Measurements from ENCODE around the gene JRKL.

The JRKL gene

GRCh38 chr11:96389720-96390487 lies at the start of gene JRKL, which contains the start of gene CCDC82:
Gene JRKL (plus strand): TSS chr11:96390013. CDS start chr11:96390650, 637 bp downstream.
Gene CCDC82 (minus strand): TSS chr11:96389912. CDS start chr11:96384747, 5,165 bp downstream.
- peak; percentile 92 for DNase-seq (ENCODE audit: low read depth)

DNA sequence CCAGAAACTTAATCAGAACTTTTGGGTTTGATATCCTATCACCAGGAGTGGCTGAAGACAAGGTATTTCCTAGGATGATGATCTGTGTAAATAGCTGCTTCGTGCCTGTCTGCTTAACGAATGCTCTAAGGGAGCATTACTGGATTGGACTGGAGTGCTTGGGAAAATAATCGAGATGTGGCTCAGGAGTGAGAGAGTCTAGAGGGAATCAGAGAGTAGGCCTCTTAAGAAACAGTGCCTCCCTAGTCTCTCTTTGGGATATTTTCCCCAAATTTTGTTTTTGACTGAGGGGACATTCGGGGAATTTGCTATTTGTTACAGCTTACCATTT lies 49.3 kb upstream of the JRKL start:
- peak; percentile 51 for DNase-seq (ENCODE audit: low read depth)

DNA sequence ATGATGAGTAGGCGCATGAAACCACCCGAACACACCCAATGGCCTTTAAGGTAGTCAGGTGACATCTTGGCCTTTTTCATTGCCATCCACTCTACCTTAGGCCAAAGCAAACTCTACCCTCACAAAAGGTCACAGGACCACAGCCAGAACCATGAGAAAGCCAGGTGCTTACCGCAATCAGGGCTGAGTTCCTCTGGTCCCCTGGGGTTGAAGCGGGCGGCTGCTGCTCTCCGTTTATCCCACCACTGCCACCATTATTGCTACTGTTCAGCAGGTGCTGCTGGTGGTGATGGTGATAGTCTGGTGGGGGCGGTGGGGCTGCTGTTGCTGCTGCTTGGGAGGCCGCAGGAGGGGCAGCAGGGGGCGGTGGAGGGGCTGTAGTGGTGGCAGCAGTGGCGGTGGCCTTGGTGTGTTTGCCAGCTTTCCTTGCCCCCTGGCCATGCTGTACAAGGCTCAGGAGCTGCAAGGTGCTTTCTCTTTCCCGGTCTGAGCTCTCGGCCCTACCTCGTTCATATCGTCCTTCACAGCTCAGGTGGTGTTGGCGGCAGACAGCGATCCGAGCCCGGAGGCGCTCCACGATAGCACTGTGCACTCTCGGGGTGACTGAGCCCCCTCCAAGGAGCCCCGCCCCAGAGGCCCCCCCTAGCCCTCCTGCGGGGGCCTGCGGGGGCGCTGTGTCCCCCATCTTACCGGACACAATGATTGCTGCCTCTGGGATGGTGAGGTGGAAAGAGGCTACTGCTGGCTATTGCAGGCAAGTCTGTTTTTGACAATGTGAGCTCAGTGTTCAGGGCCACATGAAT lies 48.4 kb upstream of the JRKL start:
- DNase-seq (ENCODE audit: low read depth) = peak; percentile 55

GRCh38 chr11:96342014-96342960 lies 47.5 kb upstream of the JRKL start:
- no peak for DNase-seq (ENCODE audit: low read depth)

DNA sequence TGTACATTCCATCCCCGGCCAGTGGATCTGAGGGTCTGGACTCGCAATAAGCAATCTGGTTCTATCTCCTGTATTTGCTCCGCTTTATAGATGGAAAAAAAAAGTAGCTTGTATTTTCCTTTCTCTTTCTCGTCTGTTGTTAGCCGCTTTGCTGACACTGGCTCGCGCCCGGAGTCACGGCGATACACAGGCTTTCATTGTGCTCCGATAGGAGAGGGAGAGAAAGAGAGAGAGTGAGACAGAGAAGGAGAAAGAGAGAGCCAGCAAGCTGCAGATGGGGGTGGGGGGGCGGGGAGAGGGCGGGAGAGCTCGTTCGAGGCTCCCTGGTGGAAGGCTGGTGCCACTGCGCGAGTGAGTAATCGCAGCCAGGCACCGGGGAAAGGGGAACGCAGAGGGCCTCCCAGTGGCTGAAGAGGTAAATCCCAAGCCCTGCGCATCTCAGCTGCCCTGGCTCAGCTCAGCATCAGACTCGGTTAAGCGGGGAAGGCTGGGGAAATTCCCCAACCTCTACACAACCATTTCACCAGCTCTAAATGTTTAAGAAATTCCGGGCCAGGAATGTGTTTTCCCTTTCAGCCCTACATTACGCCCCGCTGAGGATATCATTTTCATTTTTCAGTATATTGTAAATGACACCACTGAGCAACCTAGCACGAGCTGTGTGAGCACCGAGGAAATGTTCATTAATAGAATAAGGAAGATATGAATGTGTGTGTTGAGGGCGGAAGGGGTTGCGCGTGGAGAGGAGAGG lies 46.7 kb upstream of the JRKL start, which contains the start of gene MAML2:
TSS of gene MAML2 (minus strand) at position 235 of the 751 bp plus-strand sequence. CDS start 1,300 bp downstream, outside the sequence.
- DNase-seq (ENCODE audit: low read depth) = peak; percentile 93

GRCh38 chr11:96356848-96357247 lies 33.0 kb upstream of the JRKL start:
- no peak for DNase-seq (ENCODE audit: low read depth)

DNA sequence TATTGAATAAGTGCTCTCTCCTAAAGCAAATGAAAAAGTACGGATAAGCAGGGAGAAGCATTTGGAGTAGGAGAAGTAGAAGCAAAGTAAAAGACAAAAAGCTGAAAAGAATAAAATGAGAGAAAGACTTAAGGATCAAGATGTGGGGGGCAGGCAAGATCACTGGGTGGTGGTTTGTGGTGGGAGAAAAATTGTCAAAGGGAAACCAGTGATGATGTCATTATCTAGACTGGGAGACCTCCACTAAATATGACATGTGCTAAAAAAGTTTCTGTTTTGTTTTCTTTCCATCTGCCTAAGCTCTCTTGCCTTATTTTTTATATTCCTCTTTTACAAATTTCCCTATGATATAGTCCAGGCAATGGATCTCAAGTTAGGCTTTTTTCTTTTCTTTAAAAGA lies 32.0 kb upstream of the JRKL start:
- DNase-seq (ENCODE audit: low read depth) = no peak

GRCh38 chr11:96358321-96358720 lies 31.5 kb upstream of the JRKL start:
- no peak for DNase-seq (ENCODE audit: low read depth)

DNA sequence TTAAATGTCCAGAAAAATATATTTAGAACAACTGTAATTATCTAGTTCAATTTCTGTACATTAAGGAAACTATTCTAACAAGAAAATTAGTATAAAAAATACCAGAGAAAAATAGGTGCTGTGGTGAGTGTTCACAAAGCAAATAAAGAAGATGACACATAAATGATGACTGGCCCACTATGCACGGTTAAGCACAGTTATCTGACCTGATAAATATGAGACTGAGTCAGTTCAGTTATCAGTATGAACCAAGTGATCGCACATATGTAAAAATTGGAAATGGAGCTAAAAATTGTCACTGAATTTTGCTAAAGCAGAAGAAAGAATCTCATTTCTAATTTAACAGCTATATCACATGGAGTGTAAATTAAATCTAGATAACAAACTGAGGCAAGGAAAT lies 28.0 kb upstream of the JRKL start:
- peak; percentile 68 for DNase-seq (ENCODE audit: low read depth)

GRCh38 chr11:96365493-96365892 lies 24.3 kb upstream of the JRKL start:
- no peak for DNase-seq (ENCODE audit: low read depth)

- no peak for DNase-seq (ENCODE audit: low read depth)
Measured at GRCh38 chr11:96366024-96366423, 23.8 kb upstream of the JRKL start.

DNA sequence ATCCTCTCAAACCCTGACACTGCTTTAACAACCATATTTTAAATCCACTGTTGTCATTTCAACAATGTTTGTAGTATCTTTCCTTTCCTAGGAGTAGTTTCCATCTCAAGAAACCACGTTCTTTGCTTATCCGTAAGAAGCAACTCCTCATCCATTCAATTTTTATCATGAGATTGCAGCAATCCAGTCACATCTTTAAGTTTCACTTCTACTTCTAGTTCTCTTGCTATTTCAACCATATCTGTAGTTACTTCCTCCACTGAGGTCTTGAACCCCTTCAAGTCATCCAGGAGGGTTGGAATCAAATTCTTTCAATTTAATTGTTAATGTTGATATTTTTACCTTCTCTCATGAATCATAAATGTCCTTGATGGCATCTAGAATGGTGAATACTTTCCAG lies 22.5 kb upstream of the JRKL start:
- no peak for DNase-seq (ENCODE audit: low read depth)

- DNase-seq (ENCODE audit: low read depth) = no peak
Measured at GRCh38 chr11:96373826-96374225, 16.0 kb upstream of the JRKL start.

DNA sequence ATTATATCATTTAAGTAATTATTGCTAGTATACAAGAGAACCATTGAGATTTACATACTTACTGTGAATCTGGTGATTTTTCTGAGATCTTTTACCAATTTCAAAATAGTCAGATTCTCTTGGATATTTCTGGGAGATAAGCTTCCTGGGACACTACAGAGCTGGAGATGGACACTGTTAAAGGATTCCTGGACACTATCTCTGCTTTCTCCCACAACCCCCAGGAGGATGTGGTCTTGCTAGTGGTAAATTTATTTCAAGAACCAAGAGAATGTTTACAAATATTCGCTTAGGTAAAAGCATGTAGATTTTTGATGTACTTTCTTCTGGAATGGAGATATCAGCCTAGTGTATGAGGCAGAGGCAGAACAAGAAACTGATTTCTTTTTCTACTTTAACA lies 13.0 kb upstream of the JRKL start:
- peak; percentile 46 for DNase-seq (ENCODE audit: low read depth)

- no peak for DNase-seq (ENCODE audit: low read depth)
Measured at GRCh38 chr11:96384156-96384555, 5.7 kb upstream of the JRKL start.

DNA sequence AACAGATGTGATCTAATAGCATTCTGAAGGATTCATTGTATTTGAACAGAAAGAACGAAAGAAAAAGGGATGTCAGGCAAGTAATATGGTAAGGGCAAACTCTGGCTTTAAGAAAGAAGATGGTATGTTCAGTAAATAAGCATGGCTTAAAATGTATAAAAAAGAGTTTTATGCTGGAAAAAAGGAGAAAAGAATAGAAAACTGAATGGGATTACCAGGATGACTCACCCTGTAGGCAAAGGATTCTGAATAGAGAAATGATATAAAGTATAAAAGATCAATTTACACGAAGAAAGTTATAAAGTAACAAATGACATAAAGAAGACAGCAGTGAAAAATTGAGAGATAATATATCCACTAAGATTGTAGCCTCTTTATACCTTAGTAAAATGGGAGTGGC lies 4.6 kb upstream of the JRKL start:
- DNase-seq (ENCODE audit: low read depth) = no peak

DNA sequence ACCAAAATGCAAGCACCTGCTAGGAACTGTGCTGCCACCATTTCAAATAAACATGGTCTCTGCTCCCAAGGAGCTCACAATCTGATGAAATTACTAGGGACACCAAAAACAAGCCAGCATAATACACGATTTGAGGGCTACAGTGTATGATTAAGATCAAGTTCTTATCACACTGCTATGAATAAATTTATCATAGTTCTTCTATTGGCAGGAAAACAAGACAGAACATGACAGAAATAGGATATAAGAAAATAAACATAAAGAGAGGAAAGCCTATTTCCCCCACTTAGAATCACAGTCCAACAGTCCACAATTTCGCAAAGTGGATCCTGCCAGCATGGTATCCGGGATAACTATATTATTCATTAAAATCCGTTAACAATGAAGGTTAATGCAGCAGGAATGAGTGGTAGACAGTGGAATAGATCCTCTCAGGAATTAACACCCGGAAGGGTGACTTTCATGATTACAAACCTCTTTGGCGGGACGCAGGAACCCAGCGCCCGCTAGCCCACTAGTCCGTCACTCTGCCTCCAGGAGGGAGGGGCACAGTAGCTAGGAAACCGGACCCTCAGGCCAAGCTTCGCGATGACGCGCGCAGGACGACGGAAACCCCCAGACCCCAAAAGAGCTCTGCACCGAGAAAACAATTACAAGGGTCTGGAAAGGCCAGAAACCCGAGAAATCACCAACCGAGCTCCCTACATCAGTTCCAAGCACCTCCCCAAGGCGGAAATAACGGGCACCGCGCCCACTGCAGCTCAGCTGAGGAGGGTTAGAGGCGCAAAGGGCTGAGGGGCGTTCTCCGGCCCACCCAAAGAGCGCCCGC lies 708 bp upstream of the JRKL start:
- no peak for DNase-seq (ENCODE audit: low read depth)

DNA sequence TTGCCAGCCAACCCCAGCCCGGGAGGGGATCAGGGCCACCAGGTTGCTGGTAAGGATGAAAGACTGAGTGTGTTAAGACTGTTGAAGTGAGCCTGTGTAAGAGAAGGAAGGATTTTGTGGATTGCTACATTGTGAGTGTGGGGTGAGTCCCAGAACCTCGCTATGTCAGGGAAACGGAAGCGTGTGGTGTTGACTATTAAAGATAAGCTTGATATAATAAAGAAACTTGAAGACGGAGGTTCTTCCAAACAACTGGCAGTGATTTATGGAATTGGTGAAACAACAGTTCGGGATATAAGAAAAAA lies 627 bp downstream of the JRKL start:
- DNase-seq (ENCODE audit: low read depth) = peak; percentile 76

DNA sequence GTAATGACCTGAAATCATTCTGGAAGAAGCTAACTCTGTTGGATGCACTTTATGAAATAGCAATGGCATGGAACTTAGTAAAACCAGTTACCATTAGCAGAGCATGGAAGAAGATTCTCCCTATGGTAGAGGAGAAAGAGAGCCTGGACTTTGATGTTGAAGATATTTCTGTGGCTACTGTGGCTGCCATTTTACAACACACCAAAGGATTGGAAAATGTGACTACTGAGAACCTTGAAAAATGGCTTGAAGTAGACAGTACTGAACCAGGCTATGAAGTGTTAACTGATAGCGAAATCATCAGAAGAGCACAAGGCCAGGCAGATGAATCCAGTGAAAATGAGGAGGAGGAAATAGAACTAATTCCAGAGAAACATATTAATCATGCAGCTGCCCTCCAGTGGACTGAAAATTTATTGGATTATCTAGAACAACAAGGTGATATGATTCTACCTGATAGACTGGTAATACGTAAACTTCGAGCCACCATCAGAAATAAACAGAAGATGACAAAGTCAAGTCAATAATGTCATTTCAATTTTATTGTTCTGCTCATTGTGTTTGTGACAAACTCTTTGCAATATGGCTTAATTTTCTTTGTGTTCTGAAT lies 2.0 kb downstream of the JRKL start:
- DNase-seq (ENCODE audit: low read depth) = no peak

- peak; percentile 60 for DNase-seq (ENCODE audit: low read depth)
Measured at GRCh38 chr11:96393753-96394348, 4.0 kb downstream of the JRKL start.

Measured in amniotic epithelial cell (primary cell).